GM21447 (cell line): ENCODE results near the gene DNAJC7.
"Not testable (repeated sequence)": the region's sequence is repeated elsewhere in the genome, so short reads cannot be mapped to it uniquely, and the experiment has no call there.

Experiments used
- ATAC-seq: cut with Tn5 transposase; IDR thresholded peaks from one replicate; pipeline ENCODE4 v1.9.1; 2021; ENCODE audit not compliant: unreplicated experiment

DNAJC7 gene

DNA sequence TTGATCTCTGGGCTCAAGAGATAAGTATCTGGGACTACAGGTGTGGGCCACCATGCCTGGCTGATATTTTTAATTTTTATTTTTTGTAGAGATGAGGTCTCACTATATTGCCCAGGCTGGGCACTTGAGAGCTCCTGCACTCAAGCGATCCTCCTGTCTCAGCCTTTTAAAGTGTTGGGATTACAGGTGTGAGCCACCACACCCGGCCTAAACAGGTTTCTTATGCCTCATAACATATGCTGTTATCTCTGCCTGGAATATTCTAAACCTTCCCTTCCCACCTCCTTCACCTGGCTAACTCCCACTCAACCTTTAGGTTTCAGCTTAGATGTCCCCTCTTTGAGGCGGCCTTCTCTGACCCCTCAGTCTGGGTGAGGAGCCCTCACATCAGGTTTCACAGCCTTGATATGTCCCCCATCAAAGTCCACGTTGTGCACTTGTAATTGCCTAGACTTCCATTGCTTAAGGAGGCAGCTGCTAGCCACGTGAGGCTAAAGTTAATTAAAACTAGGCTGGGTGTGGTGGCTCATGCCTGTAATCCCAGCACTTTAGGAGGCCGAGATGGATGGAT lies 59.3 kb downstream of the DNAJC7 start:
- ATAC-seq = no peak

DNA sequence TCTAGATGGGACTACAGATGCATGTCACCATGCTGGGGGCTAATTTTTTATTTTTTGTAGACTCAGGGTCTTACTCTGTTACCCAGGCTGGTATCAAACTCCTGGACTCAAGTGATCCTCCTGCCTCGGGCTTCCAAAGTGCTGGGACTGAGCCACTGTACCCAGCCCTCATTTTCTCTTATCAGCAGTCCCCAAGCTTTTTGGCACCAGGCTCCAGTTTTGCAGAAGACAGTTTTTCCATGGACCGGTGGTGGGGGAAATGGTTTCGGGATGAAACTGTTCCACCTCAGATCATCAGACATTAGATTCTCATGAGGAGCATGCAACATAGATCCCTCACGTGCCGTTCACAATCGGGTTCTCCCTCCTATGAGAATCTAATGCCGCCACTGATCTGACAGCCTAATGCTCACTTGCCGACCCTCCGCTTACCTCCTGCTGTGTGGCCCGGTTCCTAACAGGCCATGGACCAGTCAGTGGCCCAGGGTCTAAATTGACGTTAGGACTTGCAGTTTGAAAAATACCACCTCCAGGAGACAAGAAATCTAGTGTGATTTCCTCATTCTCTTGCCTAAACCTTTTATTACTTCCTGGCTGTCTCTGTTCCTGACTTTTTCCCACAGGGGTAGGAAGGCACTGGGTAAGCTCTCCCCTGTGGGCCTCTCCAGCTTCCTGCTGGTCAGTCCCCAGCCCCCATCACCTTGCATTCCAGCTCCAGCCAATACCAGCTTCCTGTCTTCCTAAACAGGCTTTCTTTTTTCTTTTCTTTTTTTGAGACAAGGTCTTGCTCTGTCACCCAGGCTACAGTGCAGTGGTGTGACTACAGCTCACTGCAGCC lies 60.0 kb downstream of the DNAJC7 start:
- ATAC-seq = no peak

DNA sequence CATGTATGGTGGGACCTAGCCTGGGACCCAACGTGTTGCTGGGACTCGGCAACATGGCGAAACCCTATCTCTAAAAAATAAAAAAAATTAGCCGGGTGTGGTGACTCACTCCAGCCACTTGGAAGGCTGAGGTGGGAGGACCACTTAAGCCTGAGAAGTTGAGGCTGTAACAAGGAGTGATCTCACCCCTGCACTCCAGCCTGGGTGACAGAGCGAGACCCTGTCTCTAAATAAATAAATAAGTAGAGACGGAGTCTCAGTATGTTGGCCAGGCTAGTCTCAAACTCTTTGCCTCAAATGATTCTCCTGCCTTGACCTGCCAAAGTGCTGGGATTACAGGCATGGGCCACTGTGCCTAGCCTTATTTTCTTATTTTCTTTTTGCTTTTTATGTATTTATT lies 60.7 kb downstream of the DNAJC7 start:
- no peak for ATAC-seq

DNA sequence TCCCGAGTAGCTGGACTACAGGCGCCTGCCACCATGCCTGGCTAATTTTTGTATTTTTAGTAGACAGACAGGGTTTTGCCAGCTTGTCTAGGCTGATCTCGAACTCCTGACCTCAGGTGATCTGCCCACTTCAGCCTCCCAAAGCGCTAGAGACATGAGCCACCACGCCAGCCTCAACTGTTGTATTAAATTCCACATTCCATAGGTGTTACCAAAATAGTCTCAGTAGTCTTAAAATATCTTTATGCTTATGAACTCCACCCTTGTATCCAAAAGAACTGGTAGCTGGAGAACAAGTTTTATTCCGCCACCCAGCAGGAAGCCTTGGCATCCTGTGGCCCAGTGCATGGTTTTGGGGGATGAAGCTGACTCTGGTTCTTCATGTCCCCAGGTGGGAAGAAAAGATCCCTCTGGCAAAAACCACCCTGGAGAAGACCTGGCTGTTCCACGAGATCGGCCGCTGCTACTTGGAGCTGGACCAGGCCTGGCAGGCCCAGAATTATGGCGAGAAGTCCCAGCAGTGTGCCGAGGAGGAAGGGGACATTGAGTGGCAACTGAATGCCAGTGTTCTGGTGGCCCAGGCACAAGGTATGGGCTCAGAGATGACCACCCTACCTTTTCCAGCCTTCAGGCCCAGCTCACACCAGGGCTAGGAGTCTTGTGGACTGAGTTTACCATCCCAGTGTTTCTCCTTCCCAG lies 68.3 kb downstream of the DNAJC7 start:
- ATAC-seq = no peak

DNA sequence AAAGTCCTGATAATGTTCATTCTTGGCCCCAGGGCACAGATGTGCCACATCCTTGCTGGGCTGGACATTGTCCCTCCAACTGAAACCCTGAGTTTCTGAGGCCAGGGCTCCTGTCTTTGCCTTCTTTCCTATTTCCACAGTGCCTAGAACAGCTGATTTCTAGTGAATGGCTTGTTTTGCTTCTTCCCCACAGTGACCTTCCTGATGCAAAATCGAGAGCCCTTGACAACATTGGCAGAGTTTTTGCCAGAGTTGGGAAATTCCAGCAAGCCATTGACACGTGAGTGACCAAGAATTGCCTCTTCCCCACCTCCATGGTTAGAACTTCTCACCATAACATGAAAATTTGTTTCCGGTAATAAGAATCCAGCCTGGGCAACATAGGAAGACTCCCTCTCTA lies 72.3 kb downstream of the DNAJC7 start:
- no peak for ATAC-seq

DNA sequence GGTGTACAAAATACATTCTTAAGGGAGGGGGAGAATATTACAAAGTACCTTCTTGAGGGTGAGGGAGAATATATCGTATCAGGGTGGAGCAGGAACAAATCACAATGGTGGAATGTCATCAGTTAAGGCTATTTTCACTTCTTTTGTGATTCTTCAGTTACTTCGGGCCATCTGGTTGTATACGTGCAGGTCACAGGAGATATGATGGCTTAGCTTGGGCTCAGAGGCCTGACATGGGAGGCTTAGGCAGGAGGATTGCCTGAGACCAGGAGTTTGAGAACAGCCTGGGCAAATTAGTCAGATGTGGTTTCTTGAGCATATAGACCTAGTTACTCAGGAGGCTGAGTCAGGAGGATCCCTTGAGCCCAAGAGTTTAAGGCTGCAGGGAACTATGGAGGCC lies 73.7 kb downstream of the DNAJC7 start:
- no peak for ATAC-seq

DNA sequence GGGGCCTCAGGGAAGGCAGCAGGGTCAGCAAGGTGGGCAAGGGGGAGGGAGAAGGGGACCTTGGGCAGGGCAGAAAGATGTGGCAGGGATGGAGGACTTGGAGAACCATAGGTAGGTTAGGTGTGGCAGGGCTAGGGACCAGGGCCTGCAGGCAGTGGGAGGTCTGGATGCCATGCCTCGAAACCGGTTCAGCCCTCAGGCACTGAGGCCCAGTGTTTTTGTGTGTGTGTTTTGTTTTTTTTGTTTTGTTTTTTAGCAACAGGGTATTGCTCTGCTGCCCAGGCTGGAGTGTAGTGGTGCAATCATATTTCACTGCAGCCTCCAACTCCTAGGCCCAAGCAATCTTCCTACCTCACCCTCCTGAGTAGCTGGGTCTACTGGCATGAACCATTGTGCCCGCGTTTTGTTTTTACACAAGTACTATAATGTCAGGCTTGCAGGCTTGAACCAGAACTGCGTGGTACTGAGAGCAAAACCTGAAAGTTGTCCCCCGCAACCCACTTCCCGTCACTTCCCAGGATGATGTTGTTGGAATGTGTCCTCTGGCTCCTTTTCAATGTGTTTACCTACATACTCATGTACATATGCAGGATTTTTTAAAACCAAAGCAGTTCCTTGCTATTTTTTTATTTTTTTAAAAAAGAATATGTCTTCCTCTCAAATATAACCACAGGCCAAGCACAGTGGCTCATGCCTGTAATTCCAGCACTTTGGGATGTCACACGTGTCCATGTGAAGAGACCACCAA lies 74.4 kb downstream of the DNAJC7 start:
- ATAC-seq = no peak

DNA sequence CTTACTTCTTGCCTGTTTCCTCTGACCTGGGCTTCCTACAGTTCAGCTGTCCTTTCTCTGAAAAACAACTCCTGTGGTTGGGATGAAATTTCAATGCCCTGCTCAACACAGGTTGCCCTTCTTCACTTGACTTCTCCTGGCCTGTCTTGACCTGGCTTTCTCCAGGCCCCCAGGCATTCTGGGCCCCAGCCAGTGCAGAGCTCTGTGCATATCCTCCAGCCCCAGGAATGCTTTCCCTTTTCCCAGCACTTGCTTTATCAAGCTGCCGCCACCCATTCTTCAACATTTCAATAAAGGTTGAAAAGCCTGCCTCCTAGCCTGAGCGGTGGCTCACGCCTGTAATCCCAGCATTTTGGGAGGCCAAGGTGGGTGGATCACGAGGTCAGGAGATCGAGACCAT lies 76.1 kb downstream of the DNAJC7 start:
- no peak for ATAC-seq

DNA sequence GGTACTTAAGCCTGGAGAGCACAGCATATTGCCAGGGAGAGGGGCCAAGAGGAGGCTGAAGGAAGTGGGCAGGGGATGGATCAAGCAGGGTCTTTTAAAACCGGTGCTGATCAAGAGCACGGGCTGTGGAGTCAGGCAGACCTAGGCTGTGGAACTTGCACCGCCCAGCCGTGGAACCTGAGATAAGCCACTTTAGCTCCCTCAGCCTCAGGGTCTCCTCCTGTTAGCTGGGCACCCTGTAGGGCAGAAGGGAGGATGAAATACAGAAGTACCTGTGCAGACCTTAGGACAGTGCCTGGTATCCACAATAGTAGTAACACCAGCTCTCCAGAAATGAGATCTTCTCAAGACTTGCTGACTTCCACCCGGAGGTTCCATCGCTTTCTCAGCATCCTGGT lies 77.5 kb downstream of the DNAJC7 start:
- no peak for ATAC-seq

DNA sequence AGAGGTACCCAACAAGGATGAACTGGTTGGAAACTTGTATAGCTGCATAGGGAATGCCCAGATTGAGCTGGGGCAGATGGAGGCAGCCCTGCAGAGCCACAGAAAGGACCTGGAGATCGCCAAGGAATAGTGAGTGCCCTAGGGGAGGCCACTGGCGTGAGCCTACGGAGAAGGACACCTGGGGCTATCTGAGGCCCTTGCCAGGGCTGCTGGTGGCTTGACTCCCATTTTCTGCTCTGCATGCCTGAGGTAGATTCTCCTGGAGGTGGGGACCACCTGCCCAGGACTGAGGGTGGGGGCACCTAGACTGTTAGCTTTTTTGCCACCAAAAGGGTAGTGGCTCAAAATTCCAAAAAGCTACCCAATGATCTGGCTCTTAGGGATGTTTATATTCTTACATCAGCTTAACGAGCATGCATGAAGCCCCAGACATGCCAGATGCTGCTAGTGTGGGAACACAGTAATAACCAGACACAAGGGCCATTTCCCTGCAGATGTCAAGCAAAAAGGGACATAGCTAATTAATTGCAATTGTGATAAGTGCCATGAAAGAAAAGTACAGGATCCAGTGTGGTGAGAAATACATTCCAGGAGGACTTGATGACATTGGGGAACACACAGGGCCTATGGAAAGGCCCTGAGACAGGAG lies 78.1 kb downstream of the DNAJC7 start:
- no peak for ATAC-seq

DNA sequence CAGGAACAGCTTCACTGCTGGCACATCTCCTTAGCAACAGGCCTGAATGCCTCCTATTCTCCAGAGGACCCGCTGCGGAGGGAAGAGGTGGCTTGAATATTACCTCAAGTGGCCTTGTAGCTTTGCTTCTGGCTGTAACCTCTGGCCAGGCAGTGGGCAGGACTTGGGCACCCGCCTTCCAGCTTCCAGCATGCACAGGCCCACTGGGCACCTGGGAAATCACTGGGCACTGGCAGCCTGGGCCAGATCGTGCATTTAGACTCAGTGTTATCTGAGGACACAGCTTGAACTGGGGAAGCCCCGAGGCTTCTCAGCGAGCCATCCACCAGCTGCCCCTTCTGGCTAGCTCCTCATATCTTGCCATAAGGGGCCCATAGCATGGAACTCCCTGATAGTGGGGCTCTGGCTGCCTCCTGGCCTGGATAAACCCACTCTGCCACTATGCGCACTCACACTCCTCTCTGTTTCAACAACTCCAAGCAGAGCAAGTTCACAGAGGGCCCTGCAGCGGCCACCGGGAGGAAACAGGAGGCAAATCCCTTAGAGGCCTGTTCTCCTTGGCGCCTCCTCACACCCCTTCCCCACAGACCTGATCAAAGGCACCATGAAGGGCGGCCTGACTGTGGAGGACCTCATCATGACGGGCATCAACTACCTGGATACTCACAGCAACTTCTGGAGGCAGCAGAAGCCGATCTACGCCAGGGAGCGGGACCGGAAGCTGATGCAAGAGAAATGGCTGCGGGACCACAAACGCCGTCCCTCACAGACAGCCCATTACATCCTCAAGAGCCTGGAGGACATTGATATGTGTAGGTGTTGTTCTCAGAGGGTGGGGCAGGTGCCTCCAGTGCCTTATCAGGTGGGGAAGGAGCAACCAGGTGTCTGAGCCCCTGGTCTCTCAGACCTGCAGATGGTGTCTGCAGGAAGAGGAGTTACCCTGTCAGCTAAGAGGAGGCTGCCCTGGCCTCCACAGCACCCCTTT lies 79.0 kb downstream of the DNAJC7 start:
- ATAC-seq = no peak

DNA sequence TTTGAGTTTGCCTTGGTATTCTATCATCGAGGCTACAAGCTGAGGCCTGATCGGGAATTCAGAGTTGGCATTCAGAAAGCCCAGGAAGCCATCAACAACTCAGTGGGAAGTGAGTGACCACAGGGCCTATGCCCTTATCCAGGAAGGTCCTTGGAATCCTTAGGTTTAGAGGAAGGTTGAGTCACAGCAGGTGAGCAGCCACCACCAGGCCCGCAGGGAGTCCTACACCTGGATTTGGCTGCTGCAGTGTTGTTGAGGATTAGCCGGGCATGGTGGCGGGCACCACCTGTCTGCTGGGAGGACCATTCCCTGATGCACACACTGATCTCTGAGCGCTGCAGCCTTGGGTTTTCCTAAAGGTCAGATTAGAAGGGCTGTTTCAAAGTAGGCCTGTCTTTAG lies 81.6 kb downstream of the DNAJC7 start:
- no peak for ATAC-seq

DNA sequence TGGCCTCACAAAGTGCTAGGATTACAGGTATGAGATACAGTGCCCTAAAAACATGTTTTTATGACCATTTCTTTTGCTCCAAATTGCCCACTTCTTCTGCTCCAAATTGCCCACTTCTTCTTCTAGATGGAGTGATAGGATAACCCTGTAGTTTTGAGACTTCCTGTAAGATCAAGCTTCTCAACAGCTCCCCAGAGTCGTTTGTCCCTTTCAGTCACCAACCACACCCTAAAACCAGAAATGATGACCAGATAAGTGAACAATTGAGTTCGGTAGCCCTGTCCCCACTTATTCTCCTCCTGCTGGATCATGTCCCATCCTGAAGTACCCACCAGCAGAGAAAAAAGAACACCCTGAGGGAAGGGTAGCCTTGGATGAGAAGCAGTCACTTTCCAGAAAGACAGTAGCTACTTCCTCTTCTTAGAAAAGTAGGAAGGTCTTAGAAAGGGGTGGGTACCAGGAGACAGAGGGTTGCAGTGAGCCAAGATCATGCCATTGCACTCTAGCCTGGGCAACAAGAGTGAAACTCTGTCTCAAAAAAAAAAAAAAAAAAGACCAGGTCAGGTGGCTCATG lies 84.3 kb downstream of the DNAJC7 start:
- no peak for ATAC-seq

DNA sequence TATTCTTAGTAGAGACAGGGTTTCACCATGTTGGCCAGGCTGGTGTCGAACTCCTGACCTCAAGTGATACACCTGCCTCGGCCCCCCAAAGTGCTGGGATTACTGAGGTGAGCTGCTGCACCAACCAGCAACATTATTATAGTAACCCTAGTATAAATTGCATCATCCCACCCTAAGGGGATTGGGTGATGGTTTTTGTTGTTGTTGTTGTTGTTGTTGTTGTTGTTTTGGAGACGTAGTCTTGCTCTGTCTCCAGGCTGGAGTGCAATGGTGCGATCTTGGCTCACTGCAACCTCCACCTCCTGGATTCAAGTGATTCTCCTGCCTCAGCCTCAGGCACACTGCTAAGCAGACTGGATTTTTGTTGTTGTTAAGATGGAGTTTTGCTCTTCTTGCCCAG lies 85.5 kb downstream of the DNAJC7 start:
- ATAC-seq = not testable (repeated sequence)

DNA sequence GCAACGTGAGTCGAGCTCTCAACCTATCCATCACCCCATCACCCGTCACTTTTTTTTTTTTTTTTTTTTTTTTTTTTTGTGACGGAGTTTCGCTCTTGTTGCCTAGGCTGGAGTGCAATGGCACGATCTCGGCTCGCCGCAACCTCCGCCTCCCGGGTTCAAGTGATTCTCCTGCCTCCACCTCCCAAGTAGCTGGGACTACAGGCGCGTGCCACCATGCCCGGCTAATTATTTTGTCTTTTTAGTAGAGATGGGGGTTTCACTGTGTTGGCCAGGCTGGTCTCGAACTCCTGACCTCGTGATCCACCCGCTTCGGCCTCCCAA lies 86.4 kb downstream of the DNAJC7 start:
- ATAC-seq = not testable (repeated sequence)

DNA sequence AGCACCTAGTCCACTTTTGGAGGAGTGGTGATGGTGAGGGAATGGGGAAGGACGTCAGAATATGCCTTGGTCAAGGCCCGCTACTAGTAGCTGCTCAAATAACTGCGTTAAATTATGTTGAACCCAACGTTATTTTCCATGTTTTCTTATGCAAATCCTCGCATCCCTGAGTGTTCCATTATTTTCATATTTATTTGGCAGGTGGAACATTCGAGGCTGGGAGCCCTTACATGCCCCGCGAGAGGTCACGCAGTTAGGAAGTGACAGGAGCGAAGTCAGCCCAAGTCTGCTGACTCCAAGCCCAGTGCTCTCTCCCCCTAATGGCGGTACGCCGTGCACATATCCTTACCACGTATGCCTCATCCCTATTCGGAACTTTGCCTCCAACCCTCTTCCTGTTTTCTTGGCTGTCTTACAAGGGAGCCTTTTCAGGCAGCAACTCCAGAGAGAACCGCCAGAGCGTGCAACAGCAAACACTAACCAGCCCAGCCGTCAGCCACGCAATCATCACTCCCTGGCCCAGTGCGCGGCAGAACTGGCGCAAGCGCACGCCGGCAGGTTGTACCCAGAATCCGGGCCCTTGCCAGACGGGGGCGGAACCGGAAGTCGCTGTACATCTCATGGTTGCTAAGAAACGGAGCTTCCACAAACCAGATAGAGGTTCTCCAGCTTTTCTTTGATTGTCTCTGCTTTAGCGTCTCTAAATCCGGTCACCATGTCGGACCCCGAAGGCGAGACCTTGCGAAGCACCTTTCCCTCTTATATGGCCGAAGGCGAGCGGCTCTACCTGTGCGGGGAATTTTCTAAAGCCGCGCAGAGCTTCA lies 87.0 kb downstream of the DNAJC7 start, which contains the start of gene ODAD4:
Gene ODAD4 (plus strand): TSS at position 609 of the 824 bp plus-strand sequence. CDS start 107 bp downstream, at position 716.
- ATAC-seq = peak; percentile 86

DNA sequence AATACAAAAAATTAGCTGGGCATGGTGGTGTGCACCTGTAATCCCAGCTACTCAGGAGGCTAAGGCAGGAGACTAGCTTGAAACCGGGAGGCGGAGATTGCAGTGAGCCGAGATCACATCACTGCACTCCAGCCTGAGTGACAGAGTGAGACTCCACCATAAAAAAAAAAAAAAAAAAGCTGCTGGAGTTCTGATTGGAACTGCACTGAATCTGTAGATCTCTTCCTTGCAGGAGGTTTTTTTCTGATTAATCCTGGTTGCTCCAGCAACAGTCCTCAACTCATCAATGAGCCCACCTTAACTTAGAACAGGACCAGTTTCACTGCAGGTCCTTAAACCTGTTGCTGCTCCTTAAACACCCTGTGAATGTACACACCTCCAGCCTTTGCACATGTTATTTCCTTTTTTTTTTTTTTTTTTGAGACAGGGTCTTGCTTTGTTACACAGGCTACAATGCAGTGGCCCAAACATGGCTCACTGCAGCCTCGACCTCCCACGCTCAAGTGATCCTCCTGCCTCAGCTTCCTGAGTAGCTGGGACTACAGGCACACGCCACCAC lies 88.5 kb downstream of the DNAJC7 start:
- ATAC-seq = no peak
